Measurements from ENCODE around the gene C1orf159. TPM values are rescaled to one million over a fixed set of nuclear protein-coding genes. Genes with fewer than 3 reads are reported as not detected.

Gene C1orf159
- total and polyA plus RNA-seq, 4 donors, result 3.9 to 7.0 (median 4.7) TPM

DNA sequence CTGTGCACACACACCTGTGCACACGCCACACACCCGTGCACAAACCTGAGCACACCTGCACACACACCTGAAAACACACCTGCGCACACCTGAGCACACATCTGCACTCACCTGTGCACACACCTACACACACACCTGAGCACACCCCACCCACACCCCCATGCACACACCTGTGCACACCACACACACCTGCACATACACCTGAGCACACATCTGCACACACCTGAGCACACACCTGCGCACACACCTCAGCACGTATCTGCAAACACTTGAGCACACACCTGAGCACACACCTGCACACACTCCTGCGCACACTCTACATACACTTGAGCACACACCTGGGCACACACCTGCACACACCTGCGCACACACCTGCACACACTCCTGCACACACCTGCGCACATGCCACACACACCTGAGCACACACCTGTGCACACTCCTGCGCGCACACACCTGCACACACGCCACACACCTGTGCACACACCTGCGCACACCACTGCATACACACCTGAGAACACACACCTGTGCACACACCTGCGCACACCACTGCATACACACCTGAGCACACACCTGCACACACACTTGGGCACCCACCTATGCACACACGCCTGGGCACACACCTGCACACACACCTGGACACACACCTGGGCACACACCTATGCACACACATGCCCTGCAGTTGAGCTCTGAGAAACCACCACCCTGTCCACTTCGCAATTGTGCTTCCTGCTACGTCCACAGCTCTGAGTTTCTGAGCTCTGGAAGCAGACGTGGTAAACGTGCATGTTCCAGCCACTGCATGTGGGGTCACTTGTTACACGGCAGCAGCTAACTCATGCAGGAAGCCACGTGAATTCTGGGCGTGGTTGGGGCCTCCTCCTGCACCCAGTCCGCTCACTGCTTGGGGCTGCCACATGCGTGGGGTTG, 8.0 kb upstream of the C1orf159 start:
- TF ChIP-seq FOXA2 (IDR thresholded peaks at IDR 0.05) (no peak), HNF4G (IDR thresholded peaks at IDR 0.05) (no peak), SP1 (IDR thresholded peaks at IDR 0.05) (no peak)
- Histone ChIP-seq H3K27ac (ENCODE audit: low read depth in 1 of 2, low read length in 2 of 2) (no peak overlapping the region), H3K4me3 (ENCODE audit: low read depth in 1 of 3, low read length in 3 of 3) (no peak overlapping the region), H3K9ac (ENCODE audit: low read depth in 1 of 2, low read length in 2 of 2) (no peak overlapping the region), H3K36me3 (ENCODE audit: control insufficient read depth in 4 of 4, insufficient read depth in 3 of 4, low read depth in 1 of 4, low read length in 3 of 4) (no peaks in the 10 kb centered on the region), H3K4me1 (ENCODE audit: control insufficient read depth in 4 of 4, insufficient read depth in 4 of 4, low read length in 3 of 4) (peaks cover 16 to 54% (median 35%) of the 10 kb centered on the region in 4 donors), H3K27me3 (ENCODE audit: control insufficient read depth in 4 of 4, insufficient read depth in 4 of 4, low read length in 3 of 4) (no peaks in the 10 kb centered on the region), H3K9me3 (ENCODE audit: control insufficient read depth in 4 of 4, low read length in 3 of 4) (no peaks in the 10 kb centered on the region)
- no peak for DNase-seq (ENCODE audit: low spot score)
- WGBS, result 87% methylated on average over 23 of the region's 23 CpGs

GRCh38 chr1:1122981-1123480, 7.1 kb upstream of the C1orf159 start:
- Histone ChIP-seq H3K4me1 (ENCODE audit: control insufficient read depth in 4 of 4, insufficient read depth in 4 of 4, low read length in 3 of 4) (peaks cover 9 to 46% (median 29%) of the 10 kb centered on the region in 4 donors), H3K4me3 (ENCODE audit: low read depth in 1 of 3, low read length in 3 of 3) (no peak overlapping the region), H3K9ac (ENCODE audit: low read depth in 1 of 2, low read length in 2 of 2) (no peak overlapping the region), H3K36me3 (ENCODE audit: control insufficient read depth in 4 of 4, insufficient read depth in 3 of 4, low read depth in 1 of 4, low read length in 3 of 4) (no peaks in the 10 kb centered on the region), H3K9me3 (ENCODE audit: control insufficient read depth in 4 of 4, low read length in 3 of 4) (no peaks in the 10 kb centered on the region), H3K27me3 (ENCODE audit: control insufficient read depth in 4 of 4, insufficient read depth in 4 of 4, low read length in 3 of 4) (no peaks in the 10 kb centered on the region), H3K27ac (ENCODE audit: low read depth in 1 of 2, low read length in 2 of 2) (no peak overlapping the region)
- no peak for TF ChIP-seq EGR1 (IDR thresholded peaks at IDR 0.05; ENCODE audit: low read depth in 2 of 2)
- no peak for TF ChIP-seq RAD21 (IDR thresholded peaks at IDR 0.05)
- TF ChIP-seq HNF4G (IDR thresholded peaks at IDR 0.05), result no peak
- no peak for TF ChIP-seq JUND (IDR thresholded peaks at IDR 0.05)
- no peak for TF ChIP-seq TAF1 (conservative IDR thresholded peaks at IDR 0.05)
- no peak for TF ChIP-seq MAX (IDR thresholded peaks at IDR 0.05)
- no peak for TF ChIP-seq YY1 (IDR thresholded peaks at IDR 0.05)
- TF ChIP-seq NR2F2 (IDR thresholded peaks at IDR 0.05), result no peak
- no peak for DNase-seq (ENCODE audit: low spot score)
- WGBS, result 77% methylated on average over 18 of the region's 18 CpGs

DNA sequence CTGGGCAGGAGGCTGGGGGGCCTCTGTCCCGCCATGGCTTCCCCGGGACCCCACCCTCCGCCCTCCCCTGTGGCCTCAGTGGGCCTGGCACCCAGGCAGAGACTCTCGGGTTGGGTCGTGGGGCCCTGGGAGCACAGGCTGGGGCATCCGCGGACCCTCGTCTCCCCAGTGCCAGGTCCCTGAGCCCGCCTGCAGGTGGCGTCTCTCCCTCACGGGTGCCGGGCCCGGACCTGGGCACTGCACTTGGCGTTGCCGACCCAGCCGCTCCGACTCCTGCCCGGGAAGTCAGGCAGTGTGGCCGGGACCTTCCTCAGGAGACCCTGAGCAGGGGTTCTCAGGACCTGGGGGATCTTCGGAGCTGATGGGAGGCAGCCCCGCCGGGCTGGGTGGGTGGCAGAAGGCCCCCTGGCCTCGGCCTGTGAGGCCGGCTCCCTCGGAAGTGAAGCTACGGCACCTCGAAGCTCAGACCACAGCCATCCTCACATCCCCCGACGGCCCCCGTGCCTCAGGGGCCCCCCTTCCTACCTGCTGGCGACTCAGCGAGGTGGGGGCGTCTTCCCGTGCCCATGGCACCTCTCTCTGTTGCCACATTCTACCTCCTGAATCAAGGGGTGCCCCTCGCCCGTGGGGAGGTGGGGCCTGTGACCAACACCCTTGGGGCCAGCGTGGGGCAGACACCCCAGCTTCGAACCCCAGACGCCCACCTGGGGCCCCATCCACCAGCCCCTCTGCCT, 6.4 kb upstream of the C1orf159 start:
- Histone ChIP-seq H3K27me3 (ENCODE audit: control insufficient read depth in 4 of 4, insufficient read depth in 4 of 4, low read length in 3 of 4) (no peaks in the 10 kb centered on the region), H3K36me3 (ENCODE audit: control insufficient read depth in 4 of 4, insufficient read depth in 3 of 4, low read depth in 1 of 4, low read length in 3 of 4) (no peaks in the 10 kb centered on the region), H3K9me3 (ENCODE audit: control insufficient read depth in 4 of 4, low read length in 3 of 4) (no peaks in the 10 kb centered on the region), H3K27ac (ENCODE audit: low read depth in 1 of 2, low read length in 2 of 2) (no peak overlapping the region), H3K4me3 (ENCODE audit: low read depth in 1 of 3, low read length in 3 of 3) (no peak overlapping the region), H3K4me1 (ENCODE audit: control insufficient read depth in 4 of 4, insufficient read depth in 4 of 4, low read length in 3 of 4) (peaks cover 8 to 38% (median 25%) of the 10 kb centered on the region in 4 donors), H3K9ac (ENCODE audit: low read depth in 1 of 2, low read length in 2 of 2) (peak overlapping the region in 1 of 2 donors; percentile 9)
- TF ChIP-seq MAX (IDR thresholded peaks at IDR 0.05), result no peak
- TF ChIP-seq RAD21 (IDR thresholded peaks at IDR 0.05), result peak; percentile 94 to 98
- peak; percentile 84 for TF ChIP-seq CTCF (IDR thresholded peaks at IDR 0.05; ENCODE audit: low read depth, low read length, missing input control)
- peak; percentile 71 for DNase-seq (ENCODE audit: low spot score)
- WGBS, result 19% methylated on average over 39 of the region's 39 CpGs

Measured in liver (tissue), 9 donors.